Ammon's horn (tissue), 1 donor: Measurements from ENCODE around the gene ALCAM.
A peak's percentile ranks its signal among the peaks of the same experiment; 100 is the strongest.

Experiments
- DNase-seq: peaks from one replicate; pipeline ENCODE4 v3.0.0-alpha.2; 2016; ENCODE audit warnings: low spot score

The ALCAM gene

DNA sequence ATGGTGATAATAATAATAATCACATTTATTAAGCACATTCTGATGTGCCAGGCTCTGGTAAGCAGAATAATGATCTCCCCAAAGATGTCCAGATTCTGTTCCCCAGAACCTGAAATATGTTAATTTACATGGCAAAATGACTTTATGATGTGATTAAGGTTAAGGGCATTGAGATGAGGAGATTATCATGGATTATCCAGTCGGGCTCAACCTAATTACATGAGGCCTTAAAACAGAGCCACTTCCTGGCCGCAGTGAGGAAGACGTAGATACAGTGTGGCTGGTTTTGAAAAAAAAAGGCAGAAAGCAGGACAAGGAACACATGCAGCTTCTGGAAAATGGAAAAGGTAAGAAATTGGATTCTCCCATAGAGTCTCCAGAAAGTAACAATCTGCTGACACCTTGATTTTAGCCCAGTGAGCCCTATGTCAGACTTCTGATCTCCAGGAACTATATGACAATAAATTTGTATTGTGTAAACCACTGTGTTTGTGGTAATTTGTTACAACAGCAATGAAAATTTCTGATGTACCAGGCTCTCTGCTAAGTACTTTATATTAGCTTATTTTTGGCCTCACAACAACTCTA, 126.7 kb downstream of the ALCAM start:
- DNase-seq, result no peak

DNA sequence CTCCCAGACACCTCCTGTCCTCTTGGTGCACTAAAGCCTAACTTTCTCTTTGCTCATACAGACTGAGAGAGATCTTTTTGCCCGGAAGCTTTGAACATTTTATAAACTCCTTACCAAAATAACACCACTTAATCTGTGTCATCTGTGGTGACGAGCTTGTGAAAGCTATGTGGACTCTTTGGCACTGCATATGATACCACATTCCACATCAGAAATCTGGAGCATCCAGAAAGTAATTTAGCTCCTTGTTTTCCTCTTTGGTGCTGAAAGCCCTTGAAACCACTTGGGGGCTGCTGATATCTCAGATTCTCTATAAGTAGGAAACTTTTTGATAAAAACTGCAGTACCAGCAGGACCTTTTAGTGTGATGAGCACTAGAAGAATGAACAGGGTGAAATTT, 128.3 kb downstream of the ALCAM start:
- no peak for DNase-seq

DNA sequence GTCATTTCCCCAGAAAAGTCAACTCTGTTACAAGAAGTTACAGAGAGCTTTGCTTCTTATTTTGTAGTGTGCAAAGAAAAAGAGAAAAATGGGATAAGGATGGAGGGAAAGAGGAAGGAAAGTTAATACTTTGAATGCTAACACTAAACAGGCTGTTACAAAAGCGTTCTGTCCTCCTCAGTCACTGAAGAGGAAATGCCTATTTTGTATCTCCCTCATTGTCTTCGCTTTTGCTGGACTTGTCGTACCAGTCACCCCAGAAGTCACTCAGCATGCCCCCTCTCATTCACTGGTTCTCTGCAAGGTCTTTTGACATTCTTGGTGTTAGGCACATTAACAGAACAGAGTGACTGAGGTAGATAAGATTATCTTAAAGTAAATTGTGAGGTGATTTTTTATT, 129.6 kb downstream of the ALCAM start:
- peak; percentile 38 for DNase-seq

DNA sequence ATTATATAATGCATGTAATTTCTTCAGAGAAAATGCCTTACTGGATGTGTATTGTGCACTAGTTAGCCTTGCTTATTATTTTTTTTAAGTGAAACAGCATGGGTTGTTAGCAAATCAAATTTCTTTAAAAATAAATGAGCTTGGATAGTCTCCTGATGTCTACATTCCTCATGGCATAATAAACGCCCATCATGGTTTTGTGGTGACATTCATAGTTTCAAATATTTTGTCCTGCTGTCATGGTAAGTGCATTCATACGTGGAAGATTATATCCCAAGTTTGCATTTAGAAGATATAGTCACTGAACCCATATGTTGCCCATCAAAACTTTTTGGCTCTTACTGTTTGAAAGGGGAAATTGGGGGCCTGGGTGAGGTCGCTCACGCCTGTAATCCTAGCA, 130.7 kb downstream of the ALCAM start:
- DNase-seq, result no peak

DNA sequence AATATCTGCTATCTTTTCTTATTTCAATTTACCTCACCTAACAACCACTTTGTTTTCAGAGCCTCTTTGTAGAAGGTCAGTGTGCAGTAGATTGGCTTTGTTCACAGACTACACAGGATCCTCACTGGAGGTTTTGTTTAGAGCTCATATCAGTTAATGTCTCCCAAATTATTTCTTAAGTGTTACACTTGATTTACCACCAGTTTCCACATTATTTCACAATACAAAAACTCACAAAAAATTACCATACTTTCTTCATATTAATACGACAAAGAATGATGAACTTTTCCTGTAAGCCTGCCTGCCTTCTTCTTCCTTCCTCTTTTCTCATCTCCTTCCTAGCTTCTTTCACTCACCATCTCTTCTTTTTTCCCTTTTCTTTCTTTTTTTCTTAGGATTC, 133.3 kb downstream of the ALCAM start:
- no peak for DNase-seq

DNA sequence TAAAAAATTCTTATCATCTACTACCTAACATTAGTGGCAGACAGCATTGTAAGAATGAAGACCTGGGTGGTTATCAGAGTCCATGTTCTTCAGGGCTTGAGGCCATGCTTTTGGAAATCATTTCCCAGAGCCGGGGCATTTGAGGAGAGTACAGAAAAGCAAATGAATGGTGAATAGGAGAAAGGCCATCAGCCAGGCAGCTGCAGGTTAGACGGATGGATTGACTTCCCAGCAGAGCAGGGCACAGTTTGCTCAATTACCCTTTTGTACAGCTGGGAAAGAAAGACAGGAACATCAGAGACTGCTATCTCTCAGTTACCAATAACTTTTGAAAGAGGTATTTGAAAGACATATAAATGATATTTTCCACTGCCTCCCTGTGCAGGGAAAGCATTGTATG, 135.6 kb downstream of the ALCAM start:
- peak; percentile 25 for DNase-seq

DNA sequence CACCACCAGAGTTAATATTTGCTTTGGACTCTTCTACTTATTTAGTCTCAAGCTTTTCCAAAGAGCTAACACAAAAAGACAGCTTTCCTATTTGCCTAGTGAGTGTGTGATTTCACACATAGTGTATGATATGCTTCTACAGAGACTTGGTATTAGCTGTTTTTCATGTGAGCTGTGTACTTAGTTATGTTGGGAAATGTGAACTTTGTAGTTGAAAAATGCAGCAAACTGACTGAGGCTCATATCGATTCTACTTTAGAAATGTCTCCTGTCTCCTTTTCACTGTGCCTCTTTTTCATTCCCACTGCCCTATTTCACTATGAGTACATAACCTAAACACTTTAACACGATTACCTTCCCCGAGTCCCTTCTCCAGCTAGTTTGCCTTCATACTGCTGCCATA, 136.5 kb downstream of the ALCAM start:
- no peak for DNase-seq

DNA sequence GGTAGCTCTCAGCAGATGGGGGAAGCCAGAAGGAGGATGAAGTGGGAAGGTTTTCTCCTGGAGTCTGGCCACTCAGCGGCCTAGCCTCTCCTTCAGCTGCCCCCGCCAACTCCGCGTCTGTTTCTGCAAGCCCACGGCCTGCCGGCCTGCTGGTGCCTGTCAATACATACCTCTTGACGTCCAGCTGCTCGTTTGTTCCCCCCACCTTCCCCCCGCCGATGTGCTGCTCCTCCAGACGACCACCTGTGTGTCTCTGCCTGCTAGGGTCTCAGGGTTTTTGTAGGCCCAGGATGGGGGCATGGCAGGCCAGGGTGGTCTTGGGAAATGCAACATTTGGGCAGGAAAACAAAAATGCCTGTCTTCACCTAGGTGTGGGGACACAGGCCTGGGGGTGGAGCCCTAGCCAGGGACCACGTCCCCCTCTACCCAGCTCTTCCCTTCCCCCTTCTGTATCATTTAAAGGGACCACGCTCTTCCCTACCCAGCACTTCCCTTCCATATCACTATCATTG, 137.8 kb downstream of the ALCAM start:
- DNase-seq, result no peak

DNA sequence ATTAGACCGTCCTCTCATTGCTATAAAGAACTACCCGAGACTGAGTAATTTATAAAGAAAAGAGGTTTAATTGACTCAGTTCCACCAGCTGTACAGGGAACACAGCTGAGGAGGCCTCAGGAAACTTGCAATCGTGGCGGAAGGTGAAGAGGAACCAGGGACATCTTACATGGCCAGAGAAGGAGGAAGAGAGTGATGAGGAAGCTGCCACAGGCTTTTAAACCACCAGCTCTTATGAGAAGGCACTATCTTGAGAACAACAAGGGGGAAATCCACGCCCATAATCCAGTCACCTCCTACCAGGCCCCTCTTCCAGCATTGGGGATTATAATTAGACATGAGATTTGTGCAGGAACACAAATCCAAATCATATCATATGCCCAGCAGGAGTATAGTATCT, 138.5 kb downstream of the ALCAM start:
- DNase-seq, result no peak

DNA sequence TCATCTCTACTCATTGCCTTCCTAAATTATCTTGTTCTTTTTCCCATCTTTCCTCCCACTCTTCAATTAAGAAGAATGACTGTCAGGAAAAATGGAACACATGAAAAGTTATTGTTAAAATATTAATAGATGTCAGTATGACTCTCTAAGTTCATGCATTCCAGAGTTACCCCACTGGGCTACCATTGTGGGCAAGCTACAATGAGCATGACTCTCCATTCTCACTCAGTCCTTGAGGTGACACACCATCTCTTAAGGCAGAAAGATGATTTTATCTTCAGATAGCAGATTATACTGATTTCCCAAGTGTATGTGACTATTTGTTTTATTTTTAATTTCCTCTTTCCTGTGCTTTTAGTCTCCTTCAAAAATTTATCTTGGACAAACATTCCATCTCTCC, 144.3 kb downstream of the ALCAM start:
- no peak for DNase-seq

DNA sequence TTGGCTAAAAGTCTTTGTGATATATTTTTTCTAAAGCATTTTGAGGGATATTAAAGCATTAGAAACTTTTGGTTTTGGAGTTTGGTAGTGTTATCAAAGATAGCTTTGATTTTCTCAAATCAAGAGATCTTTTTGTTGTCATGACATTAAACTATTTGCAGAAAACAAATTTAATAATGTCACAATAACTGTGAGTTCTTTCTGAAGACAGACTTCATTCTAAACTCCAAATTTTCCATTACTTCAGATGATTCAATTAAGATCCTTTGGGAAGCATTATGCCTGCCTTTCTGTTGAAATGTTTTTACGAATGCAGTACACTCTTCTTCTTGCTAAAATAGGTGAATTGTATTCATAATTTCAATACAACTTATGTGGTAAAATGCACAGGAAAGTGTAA, 145.4 kb downstream of the ALCAM start:
- no peak for DNase-seq

DNA sequence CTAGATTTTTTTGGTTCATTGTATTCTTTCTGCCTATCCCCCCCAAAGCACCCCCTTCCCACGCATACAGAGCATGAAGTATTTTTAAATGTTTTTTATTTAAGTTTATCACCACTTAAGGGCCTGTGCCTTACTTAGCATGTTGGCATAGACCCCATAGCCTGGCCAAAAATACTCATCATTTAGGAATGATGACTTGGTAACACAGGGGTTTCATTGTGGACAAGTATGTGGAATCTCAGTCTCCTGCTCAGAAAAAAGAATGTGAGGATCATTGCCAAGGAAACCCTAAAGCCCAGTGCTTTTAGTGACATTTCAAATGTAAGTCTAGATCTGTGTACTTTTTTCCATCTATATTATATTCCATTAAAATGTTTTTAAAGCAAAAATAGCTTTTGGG, 146.3 kb downstream of the ALCAM start:
- no peak for DNase-seq

DNA sequence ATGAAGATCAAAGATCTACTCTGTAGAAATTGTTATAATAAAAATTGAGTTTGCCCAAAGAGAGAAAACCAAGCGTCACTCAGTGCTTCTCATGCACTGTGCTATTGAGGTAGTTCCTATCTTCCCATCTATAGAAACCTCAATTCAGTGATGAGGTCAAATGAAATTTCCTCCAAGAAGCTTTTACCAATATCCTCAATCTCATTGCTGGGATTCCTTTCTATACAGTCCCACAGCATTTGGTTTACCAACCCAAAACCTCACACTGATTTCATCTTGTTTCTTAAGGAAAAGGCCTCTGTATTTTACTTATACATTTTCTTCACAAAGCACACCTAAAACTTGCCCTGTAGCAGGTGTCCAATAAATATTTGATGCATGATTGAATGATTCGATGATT, 147.2 kb downstream of the ALCAM start:
- no peak for DNase-seq

DNA sequence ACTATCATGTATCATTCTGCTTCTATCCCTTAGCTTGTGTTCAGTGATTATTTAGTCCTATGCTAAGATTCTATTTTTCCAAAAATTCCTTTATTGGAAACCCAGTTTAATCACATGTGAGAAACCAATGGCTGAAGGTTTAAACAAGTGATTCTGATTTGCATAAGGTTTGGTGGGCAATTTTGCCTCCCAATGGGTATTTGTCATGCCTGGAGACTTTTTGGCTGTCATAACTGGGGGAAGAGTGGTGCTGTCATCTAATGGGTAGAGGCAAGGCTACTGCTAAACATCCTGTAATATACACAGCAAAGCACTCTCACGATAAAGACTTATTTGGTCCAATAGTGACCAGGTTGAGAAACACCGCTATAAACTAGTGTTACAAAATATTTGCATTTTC, 148.7 kb downstream of the ALCAM start:
- no peak for DNase-seq

DNA sequence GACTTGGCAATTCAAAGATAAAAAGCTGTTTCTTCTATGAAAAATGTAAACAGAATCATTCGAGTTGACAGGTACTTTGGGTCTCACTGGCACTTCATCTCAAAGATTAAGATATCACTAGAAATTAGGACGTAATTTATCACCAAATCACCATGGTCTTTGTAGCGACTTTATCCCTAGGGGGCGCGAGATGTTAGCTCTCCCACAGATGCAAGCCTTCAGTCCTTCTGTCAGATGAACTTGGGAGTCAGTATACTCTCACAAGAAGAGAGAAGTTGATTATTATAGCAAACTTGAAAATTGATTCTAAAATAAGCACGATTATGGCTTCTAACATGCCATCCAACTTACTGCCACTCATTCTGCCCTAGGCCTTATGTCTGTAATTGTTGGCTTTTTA, 150.3 kb downstream of the ALCAM start:
- no peak for DNase-seq

DNA sequence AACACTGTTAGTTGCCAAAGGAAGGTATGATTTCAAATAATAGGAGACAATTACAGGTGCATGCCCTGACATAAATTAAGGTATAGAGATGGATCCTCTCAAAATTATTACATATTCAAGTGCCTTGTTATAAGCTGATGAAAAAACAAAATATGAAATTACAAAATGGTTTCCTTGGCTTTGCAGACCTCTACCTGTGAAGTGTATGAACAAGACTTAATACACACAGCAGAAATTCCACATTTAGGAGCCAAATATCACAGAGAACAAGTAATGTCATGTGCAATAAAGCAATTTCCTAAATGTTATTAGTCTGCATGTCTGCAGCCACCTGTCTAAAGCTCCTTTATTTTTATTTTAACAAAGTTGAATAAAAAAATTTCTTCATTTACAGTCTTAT, 151.5 kb downstream of the ALCAM start:
- DNase-seq, result no peak

DNA sequence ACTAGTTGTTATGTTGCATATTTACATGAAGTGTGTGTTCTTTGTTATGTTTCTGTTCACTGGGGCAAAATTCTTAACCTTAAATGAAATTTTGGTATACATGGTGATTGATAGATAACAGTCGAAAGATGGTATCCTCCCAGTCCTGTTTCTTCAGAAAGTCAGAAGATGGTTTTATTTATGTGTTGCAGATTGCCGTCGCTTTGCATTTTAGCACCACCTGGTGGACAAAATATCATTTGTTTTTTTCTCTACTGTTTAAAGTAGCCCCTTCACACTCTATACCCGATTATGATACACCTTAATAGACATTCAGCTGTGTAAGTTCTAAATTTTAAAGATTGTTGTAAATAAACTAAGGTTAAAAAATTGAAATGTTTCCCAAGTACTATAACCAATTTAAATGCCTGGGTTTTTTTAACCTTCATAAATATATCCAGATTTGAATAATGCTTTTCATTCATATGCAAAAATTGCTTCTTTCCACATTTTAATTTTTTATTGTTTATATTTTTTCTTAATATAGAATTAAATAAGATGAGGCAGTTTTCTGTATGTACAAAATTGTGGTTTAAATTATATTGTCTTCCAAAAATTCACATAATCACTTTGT, 152.2 kb downstream of the ALCAM start:
- DNase-seq, result peak; percentile 88

DNA sequence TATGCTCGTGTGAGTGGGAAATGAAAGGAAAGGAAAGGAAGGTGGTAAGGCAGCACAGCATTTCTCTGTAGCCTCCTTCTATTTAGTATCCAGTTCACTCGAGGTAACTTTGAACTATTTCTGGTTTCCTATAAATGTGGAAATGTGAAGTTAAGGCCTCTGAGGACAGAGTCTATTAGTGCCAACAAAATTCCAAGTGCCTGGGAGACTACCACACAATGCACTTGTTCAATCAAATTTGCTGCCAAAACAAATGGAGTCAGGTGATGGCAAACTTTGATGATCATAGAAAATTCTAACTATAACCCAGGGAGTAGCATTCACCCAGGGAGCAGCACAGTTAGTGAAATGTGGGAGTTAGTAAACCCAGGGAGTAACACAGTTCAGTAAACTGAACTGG, 155.1 kb downstream of the ALCAM start:
- no peak for DNase-seq

DNA sequence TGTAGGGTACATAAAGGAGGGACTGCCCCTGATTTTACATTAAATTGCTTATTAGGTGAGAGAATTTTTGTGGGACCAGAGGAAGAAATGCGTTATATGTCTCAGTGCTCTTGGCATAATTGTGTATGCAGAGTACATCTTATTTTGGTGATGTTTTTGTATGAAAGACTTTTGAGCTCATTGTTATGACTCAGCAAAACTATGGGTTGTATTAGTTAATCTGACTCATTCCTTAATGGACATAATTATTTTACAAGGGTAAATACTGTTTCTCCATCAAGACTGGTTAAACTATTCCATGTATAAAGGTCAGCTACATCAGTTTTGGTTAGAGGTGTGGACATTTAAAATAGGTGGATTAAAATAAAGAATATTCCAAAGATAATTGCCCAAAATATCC, 156.8 kb downstream of the ALCAM start:
- no peak for DNase-seq

DNA sequence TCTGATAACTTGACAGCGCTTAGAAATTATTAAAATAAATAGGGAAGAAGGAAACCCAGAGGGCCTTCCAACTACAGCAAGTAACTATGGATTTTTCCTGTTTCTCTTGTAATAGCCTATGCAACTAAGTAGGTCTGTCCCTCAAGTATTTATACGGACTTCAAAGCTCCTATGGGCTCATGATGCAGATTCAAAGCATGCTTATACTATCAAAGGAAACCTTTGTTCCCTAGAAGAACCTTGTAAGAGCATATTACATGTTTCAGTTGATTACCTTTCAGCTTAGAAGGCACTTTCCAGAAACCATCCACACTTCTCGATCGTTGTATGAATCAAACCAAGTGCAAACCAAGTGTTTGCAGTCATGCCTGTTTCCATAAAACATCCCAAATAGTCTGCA, 158.8 kb downstream of the ALCAM start:
- no peak for DNase-seq

DNA sequence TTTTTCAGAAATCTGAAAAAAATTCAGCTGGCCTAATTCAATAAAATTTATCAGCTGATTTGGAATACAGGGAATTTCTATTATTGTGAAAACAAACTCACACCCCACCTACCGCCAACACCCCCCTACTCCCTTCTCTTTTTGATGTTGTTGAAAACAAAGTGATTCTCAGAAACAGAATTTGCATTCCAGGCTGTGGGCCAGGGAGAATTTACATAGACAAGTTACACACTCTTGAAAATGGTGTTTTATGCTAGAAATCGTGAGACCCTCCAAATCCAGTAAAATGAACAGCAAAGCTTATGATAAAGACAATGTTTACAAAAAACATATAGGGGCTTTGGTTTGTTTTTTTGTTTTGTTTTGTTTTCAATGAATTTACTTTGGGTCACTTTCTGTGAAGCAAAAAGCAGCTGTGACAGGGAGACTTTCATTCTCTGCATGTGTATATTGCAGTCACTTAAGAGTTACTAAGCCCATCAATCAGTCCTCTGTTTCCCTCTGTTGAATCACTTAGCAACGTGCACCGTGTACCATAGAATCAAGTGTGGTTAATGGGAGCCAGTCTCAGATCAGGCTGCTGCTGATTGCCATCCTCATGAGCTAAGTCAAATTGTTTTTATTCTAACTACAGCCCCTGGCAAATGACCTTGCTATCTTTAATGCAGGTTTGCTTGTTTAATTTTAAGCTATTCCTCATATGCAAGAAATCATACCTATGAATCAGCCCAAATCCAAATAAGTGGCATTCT, 159.8 kb downstream of the ALCAM start:
- peak; percentile 90 for DNase-seq

DNA sequence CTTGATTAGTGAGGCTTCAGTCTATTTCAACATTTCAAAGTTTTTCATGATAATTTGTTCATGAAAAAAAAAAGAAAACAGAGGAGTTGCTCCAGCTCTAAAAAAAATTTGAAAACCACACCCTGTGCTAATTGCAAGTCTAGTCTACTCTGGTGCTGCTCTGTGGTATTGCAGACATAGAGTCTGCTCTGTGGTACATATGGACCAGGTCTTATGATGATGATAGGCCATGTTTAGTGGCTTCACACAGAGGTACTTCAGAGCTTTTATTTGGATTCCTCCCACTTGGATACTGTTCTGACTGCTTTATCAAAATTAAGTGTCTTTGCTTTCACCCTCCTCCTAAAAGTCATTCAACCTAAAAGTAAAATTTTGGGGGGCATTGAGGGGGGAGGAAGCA, 160.8 kb downstream of the ALCAM start:
- no peak for DNase-seq

DNA sequence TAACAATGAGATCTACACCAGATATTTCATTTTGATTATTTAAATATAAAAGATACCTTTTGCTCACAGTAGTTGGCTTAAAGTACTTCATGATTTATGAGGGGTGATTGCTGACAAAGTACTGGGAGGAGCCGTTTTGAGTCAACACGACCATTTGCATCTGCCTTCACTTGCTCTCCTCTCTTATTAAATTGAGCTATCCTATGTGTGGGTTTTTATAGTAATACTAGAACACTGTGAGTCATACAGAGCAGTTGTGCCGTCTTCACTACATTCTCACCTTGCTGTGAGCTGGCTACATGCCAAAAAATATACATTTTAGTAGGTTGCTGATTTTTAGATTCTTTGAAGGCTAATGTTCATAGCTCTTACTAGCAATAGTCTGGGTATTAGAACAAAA, 161.2 kb downstream of the ALCAM start:
- no peak for DNase-seq

DNA sequence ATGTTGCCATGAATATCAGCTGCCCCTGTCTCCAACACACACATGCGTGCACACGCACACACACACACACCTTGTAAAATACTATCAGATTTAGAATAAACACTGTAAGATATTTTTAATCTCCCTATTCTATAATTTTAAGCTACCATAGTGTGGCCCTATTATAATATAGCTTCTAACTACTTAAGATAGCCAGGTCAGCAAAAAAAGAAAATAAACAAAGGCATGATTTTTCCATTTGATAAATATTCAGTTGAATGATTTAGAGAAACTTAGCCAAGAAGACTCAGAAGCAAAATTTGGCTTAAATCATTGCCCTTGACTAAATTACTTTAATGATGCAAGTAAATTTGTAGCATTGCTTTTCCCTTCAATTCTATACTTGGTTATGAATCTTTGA, 162.2 kb downstream of the ALCAM start:
- no peak for DNase-seq
